Right atrium auricular region (tissue), 2 donors: Measurements from ENCODE around the gene ZBTB20. TPM values are rescaled to one million over a fixed set of nuclear protein-coding genes. Genes with fewer than 3 reads are reported as not detected.

Experiments
- DNase-seq: peaks from one replicate; pipeline ENCODE4 v3.0.0-alpha.2; 2019; ENCODE audit warnings: low spot score
- H3K27ac ChIP-seq, 2 donors: fragments of 200-600 bp; sonication (generic); 1 replicate in 1 of 2; 2 replicates in 1 of 2; pipeline ENCODE4 v1.5.1; 2016 to 2019
- H3K27me3 ChIP-seq, 2 donors: fragments of 200-600 bp; sonication (generic); one replicate each; pipeline versions ENCODE4 v1.5.1 to v1.6.0; 2017 to 2019
- H3K36me3 ChIP-seq: fragments of 200-600 bp; sonication (generic); one replicate; pipeline ENCODE4 v1.5.1; 2016
- H3K4me1 ChIP-seq, 2 donors: fragments of 200-600 bp; sonication (generic); one replicate each; pipeline versions ENCODE4 v1.5.1 to v1.6.0; 2017 to 2019
- H3K4me3 ChIP-seq, 2 donors: fragments of 200-600 bp; sonication (generic); 1 replicate in 1 of 2; 2 replicates in 1 of 2; pipeline ENCODE4 v1.5.1; 2017 to 2019; ENCODE audit warnings: mild to moderate bottlenecking in 1 of 2, moderate library complexity in 1 of 2
- H3K9me3 ChIP-seq, 2 donors: fragments of 200-600 bp; sonication (generic); one replicate each; pipeline ENCODE4 v1.5.1; 2019
- total RNA-seq, 2 donors: library from RNA; depleted of rRNA; stranded (reverse); fragments of >200 nt; gene quantifications; one replicate each; pipeline ENCODE4 v1.1.0, GENCODE V29; 2016
- TF ChIP-seq, protein P1 (sequence below), 2 donors: fragments of 200-600 bp; sonication (generic); IDR thresholded peaks; one replicate each; pipeline ENCODE4 v1.5.1; 2019; ENCODE audit warnings: antibody characterized with exemption in 2 of 2

The ZBTB20 gene
- total RNA-seq, 2 donors from 2014 or later = 84.6 to 90.8 TPM

DNA sequence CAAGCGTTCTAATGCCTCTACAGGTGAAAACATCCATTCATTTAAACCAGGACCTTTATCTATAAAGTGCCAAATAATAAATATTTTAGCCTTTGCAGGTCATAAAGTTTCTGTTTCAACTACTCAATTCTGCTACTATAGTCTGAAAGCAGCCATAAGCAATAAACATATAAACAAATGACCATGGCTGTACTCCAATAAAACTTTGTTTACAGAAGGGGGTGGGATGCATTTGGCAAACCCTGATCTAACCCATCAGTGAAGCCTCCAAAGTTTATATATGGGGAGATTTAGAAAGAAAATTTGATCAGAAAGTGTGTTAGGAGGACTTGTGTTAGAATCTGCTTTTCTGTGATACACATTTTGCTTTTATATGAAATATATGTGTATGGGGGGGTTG is 161.3 kb downstream of the ZBTB20 start:
- TF ChIP-seq, protein P1, sequence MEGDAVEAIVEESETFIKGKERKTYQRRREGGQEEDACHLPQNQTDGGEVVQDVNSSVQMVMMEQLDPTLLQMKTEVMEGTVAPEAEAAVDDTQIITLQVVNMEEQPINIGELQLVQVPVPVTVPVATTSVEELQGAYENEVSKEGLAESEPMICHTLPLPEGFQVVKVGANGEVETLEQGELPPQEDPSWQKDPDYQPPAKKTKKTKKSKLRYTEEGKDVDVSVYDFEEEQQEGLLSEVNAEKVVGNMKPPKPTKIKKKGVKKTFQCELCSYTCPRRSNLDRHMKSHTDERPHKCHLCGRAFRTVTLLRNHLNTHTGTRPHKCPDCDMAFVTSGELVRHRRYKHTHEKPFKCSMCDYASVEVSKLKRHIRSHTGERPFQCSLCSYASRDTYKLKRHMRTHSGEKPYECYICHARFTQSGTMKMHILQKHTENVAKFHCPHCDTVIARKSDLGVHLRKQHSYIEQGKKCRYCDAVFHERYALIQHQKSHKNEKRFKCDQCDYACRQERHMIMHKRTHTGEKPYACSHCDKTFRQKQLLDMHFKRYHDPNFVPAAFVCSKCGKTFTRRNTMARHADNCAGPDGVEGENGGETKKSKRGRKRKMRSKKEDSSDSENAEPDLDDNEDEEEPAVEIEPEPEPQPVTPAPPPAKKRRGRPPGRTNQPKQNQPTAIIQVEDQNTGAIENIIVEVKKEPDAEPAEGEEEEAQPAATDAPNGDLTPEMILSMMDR (IDR thresholded peaks at IDR 0.05) = no peak
- H3K4me3 ChIP-seq = no peak overlapping the region
- H3K4me1 ChIP-seq = no peaks in the 10 kb centered on the region
- no peak overlapping the region for H3K27ac ChIP-seq
- H3K27me3 ChIP-seq = no peaks in the 10 kb centered on the region
- H3K36me3 ChIP-seq = no peaks in the 10 kb centered on the region
- no peaks in the 10 kb centered on the region for H3K9me3 ChIP-seq
- no peak for DNase-seq

DNA sequence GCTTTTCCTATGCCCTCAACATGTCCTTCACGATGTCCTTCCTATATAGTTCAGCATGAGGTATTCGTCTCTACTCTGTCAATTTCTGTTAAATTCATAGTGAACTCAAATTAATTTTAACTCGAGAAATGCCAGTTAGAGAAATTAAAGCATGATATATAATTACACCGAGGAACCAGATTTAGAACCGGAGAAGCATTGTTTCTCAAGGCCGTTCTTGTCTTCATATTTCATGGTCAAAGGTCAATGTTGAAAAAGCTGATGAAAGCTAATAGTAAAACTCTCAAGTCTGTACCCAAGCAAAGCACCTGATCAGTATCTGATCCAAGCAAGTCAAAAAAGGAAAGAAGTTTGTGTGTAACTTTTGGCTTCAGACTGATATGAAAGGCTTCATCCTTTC is 163.8 kb downstream of the ZBTB20 start:
- Histone ChIP-seq H3K36me3 (no peaks in the 10 kb centered on the region), H3K27me3 (no peaks in the 10 kb centered on the region), H3K27ac (no peak overlapping the region), H3K4me3 (no peak overlapping the region), H3K9me3 (no peaks in the 10 kb centered on the region), H3K4me1 (no peaks in the 10 kb centered on the region)
- TF ChIP-seq, protein P1 (IDR thresholded peaks at IDR 0.05) = no peak
- no peak for DNase-seq

DNA sequence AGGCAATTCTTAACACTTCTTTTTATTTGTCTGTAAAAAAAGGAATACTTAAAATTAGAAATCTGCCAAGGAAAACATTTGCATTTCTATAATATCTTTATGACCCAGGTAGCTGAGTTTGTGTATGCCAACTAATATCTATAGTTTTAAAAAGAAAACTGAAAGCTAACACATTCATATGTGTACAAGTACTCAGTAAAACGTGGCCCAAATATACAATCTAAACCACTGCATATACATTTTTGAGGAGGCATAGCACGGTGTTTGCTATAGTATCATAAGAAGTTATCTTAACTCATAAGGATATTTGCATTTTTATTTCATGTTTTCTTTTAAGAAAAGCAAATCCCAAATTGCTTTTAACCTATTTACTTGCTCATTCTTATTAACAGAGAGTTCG is 172.7 kb downstream of the ZBTB20 start:
- H3K27ac ChIP-seq = no peak overlapping the region
- H3K4me1 ChIP-seq = no peaks in the 10 kb centered on the region
- no peaks in the 10 kb centered on the region for H3K36me3 ChIP-seq
- no peak for DNase-seq
- H3K27me3 ChIP-seq = no peaks in the 10 kb centered on the region
- no peak overlapping the region for H3K4me3 ChIP-seq
- H3K9me3 ChIP-seq = no peaks in the 10 kb centered on the region
- TF ChIP-seq, protein P1 (IDR thresholded peaks at IDR 0.05) = no peak

DNA sequence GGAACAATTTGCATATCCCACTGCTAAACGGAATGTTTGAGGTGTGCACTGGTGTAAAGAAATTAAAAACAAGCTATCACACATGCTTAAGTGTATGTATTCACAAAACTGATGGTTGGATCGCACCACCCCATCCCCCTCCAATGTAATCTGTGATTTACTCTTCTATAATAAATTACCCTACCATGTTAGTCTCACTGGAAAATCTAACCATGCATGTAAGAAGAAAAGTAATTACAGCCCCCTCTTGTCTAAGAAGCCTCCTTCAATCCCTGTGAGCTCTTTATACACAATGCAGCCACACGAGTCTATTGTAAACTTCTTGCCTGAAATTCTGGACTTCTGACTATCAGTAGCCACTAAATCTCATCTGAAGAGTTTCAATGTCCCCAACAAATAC is 173.6 kb downstream of the ZBTB20 start:
- Histone ChIP-seq H3K36me3 (no peaks in the 10 kb centered on the region), H3K27ac (no peak overlapping the region), H3K4me3 (no peak overlapping the region), H3K9me3 (no peaks in the 10 kb centered on the region), H3K4me1 (no peaks in the 10 kb centered on the region), H3K27me3 (no peaks in the 10 kb centered on the region)
- no peak for DNase-seq
- TF ChIP-seq, protein P1 (IDR thresholded peaks at IDR 0.05) = no peak

DNA sequence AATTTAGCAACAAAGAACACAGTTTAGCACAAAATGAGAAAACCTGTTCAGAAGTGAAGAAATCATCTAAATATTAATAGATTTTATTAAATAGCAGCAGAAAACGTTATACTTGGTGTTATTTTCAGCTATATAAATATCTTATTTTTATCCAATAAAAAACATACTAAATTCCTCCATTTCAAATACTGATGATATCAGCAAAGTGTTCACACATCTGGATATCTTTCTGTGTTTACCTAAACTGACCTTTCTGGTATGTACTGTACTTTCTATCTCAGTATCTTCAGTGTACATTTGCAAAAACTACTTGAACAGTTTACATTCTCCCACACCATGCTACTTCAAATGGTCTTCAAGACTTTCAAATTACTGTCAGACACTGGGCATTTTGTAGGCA is 179.9 kb downstream of the ZBTB20 start:
- DNase-seq = no peak
- TF ChIP-seq, protein P1 (IDR thresholded peaks at IDR 0.05) = no peak
- H3K4me1 ChIP-seq = no peaks in the 10 kb centered on the region
- no peaks in the 10 kb centered on the region for H3K9me3 ChIP-seq
- no peak overlapping the region for H3K4me3 ChIP-seq
- no peaks in the 10 kb centered on the region for H3K36me3 ChIP-seq
- H3K27ac ChIP-seq = no peak overlapping the region
- H3K27me3 ChIP-seq = no peaks in the 10 kb centered on the region

DNA sequence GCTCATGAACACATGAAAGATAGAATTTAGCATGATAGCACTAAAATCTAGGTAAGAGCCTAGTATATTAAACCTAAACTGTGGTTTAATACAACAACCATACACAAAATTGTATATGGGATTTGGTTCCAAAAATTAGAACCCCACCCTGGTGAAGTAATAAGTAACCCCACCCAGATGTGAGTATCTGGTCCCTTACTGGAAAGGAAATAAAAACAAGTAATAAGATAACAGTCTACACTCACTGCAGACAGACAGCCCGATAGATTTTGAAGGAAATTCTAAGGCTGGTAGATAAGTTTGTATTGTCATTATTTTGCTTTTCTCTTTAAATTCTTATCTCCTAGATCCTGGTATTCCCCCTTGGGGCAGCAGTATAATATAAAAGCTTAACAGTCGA is 184.9 kb downstream of the ZBTB20 start:
- H3K27me3 ChIP-seq = no peaks in the 10 kb centered on the region
- no peak overlapping the region for H3K4me3 ChIP-seq
- no peak overlapping the region for H3K27ac ChIP-seq
- no peaks in the 10 kb centered on the region for H3K36me3 ChIP-seq
- DNase-seq = no peak
- no peaks in the 10 kb centered on the region for H3K4me1 ChIP-seq
- no peaks in the 10 kb centered on the region for H3K9me3 ChIP-seq
- TF ChIP-seq, protein P1 (IDR thresholded peaks at IDR 0.05) = no peak
